ENCODE data around the gene SRGAP1.

GRCh38 chr12:63857771-63858670, 13.5 kb downstream of the SRGAP1 start:
- TF ChIP-seq POLR2A (IDR thresholded peaks at IDR 0.05; ENCODE audit: low read depth, low read length): no peak
- TF ChIP-seq TAF1 (IDR thresholded peaks at IDR 0.05; ENCODE audit: borderline replicate concordance, low read depth, low read length): no peak
- no peak for TF ChIP-seq POLR2AphosphoS5 (IDR thresholded peaks at IDR 0.05; ENCODE audit: low read depth, low read length)
